ENCODE data around the gene HOXC9. TPM values are rescaled to one million over a fixed set of nuclear protein-coding genes. Genes with fewer than 3 reads are reported as not detected.
A peak's percentile ranks its signal among the peaks of the same experiment; 100 is the strongest.

HOXC9 gene
- polyA plus RNA-seq, 2 of the 4 experiments (the other 2 are of a cell fraction), result 5.2 to 6.6 TPM

DNA sequence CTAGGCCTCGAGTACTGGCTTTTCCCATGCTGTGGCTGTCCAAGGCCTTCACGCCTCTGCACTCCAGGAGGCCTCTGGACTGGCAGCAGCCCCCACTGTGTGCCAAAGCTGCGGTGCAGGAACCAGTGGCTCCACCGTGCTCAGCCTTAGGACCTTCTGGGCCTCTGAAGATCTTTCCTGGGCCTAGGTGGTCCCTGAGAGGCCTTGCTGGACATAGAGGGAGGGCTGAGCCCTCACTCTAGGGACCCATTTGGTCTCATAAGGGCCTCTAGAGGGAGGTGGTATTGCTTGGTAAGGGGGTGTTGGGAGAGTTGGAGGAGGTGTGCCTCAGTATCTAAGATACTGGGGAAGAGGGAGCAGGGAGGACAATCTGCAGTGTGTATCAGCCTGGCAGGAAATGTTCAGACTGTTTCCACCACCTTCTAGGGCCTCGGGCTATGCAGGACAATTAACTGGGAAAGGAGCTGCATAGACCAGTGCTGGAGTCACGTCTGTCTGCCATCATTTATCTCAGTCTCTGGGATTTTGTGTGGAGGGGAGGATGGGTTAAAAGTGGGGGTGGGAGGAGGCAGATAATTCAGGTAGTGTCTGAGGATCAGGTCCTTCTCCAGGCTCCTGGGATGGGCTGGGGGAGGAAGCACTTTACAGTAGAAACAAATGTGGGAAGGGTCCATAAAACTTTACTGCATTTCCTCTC is 35.8 kb downstream of the HOXC9 start:
- TF ChIP-seq TFCP2L1 (CRISPR knock-in tag; IDR thresholded peaks at IDR 0.05) (no peak), SMC3 (IDR thresholded peaks at IDR 0.05) (no peak), CTCF (IDR thresholded peaks at IDR 0.05) (no peak), ZFP36 (IDR thresholded peaks at IDR 0.05; ENCODE audit: borderline replicate concordance, partially characterized antibody) (no peak), CBX8 (IDR thresholded peaks at IDR 0.05) (no peak), MYC (IDR thresholded peaks at IDR 0.05; ENCODE audit: borderline replicate concordance, low read length) (no peak), JUNB (IDR thresholded peaks at IDR 0.05) (no peak), CEBPB (IDR thresholded peaks at IDR 0.05) (no peak), EHMT2 (IDR thresholded peaks at IDR 0.05; ENCODE audit: low read depth) (no peak), HEYL (CRISPR knock-in tag; IDR thresholded peaks at IDR 0.05) (no peak), NFE2L2 (conservative IDR thresholded peaks at IDR 0.05; ENCODE audit: low read length) (no peak)
- TF ChIP-seq, protein P1, sequence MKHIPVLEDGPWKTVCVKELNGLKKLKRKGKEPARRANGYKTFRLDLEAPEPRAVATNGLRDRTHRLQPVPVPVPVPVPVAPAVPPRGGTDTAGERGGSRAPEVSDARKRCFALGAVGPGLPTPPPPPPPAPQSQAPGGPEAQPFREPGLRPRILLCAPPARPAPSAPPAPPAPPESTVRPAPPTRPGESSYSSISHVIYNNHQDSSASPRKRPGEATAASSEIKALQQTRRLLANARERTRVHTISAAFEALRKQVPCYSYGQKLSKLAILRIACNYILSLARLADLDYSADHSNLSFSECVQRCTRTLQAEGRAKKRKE (CRISPR knock-in tag; IDR thresholded peaks at IDR 0.05; ENCODE audit: low read depth), result no peak
- TF ChIP-seq, protein P2, sequence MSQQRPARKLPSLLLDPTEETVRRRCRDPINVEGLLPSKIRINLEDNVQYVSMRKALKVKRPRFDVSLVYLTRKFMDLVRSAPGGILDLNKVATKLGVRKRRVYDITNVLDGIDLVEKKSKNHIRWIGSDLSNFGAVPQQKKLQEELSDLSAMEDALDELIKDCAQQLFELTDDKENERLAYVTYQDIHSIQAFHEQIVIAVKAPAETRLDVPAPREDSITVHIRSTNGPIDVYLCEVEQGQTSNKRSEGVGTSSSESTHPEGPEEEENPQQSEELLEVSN (IDR thresholded peaks at IDR 0.05; ENCODE audit: borderline replicate concordance, low read depth), result no peak
- Histone ChIP-seq H3K4me1 (peaks cover 7% of the 10 kb centered on the region; the same call in 1 of the 3 replicates), H3K4me2 (no peak overlapping the region), H3K4me3 (no peak overlapping the region), H3K27ac (no peak overlapping the region), H3K9me3 (no peaks in the 10 kb centered on the region)
- ATAC-seq (no peak), FAIRE-seq (no peak), DNase-seq (ENCODE audit: low read depth in 1 of 2, low spot score in 1 of 2) (no peak)
- POLR2A ChIA-PET, result interaction anchor here (1.0 to 1.6 kb wide), 2 partner anchors 18 kb away, joined by 3 to 5 read pairs; partner anchors contain the start of gene HOXC4
- CTCF ChIA-PET, result interaction anchor here (0.6 to 27.9 kb wide), 10 partner anchors 9 to 208 kb away, joined by 3 to 476 read pairs (median 4); partner anchors contain the start of gene SMUG1
- 82% methylated on average over 4 of the region's 6 CpGs for WGBS (ENCODE audit: missing lambda C conversion rate)

DNA sequence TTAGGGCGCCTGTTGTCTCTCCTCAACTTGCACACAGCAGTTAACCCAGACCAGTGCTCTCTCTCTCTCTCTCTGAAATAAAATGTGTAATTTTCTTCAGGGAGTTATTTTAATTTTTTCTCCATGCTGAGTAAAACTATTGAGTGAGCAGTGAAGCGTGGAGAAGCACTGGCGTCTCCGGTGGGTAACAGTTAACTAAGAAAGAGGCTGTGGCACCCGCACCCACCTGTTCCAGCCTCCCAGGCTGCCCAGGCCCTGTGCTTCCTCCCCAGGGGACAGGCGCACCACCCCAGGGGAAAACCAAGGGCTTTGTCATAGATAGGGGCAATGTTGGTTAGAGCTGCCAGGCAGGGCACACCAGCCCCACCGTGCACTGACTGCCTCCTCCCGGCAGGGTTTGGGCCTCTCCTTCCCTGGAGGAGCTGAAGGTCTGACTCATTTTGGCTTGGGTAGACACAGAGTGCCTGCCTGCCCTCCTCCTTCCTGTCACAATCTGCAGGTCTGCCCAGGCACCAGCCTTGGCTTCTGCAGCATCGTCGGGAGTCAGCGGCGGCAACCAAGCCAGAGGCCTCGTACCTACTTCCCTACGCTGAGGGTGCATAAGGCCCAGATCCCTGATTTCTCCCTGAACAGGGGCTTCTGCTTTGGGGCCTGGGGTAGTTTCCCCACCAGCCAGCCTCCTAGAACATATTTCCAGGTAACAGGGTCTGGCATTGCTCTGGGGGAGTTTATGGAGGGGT is 36.8 kb downstream of the HOXC9 start:
- DNase-seq (ENCODE audit: low read depth in 1 of 2, low spot score in 1 of 2) (peak; percentile 56 to 57), ATAC-seq (peak; percentile 69 to 73), FAIRE-seq (no peak)
- POLR2A ChIA-PET, result interaction anchor here (0.5 to 1.6 kb wide), 3 partner anchors 19 to 639 kb away, joined by 3 to 7 read pairs (median 5); no protein-coding TSS in a partner anchor
- Histone ChIP-seq H3K9me3 (no peaks in the 10 kb centered on the region), H3K4me2 (no peak overlapping the region), H3K27ac (no peak overlapping the region), H3K4me1 (peaks cover 7% of the 10 kb centered on the region; the same call in 1 of the 3 replicates), H3K4me3 (no peak overlapping the region)
- 76% methylated on average over 14 of the region's 14 CpGs for WGBS (ENCODE audit: missing lambda C conversion rate)
- CTCF ChIA-PET, result interaction anchor here (0.6 to 27.9 kb wide), 11 partner anchors 8 to 178 kb away, joined by 3 to 476 read pairs (median 3); partner anchors contain the start of gene SMUG1
- no peak for TF ChIP-seq NPAS2 (CRISPR knock-in tag; IDR thresholded peaks at IDR 0.05; ENCODE audit: borderline replicate concordance)
- no peak for TF ChIP-seq FOSL2 (IDR thresholded peaks at IDR 0.05)
- 0 out of 2 replicates have a peak, but pooled peaks have one; percentile 13 for TF ChIP-seq FOSL2 (CRISPR knock-in tag; IDR thresholded peaks at IDR 0.05)
- TF ChIP-seq TFCP2L1 (CRISPR knock-in tag; IDR thresholded peaks at IDR 0.05), result no peak
- no peak for TF ChIP-seq HES2 (IDR thresholded peaks at IDR 0.05)
- TF ChIP-seq EP300 (IDR thresholded peaks at IDR 0.05), result no peak
- no peak for TF ChIP-seq EHMT2 (IDR thresholded peaks at IDR 0.05; ENCODE audit: low read depth)
- no peak for TF ChIP-seq POLR2A (IDR thresholded peaks at IDR 0.05; ENCODE audit: low read length)
- no peak for TF ChIP-seq BCL3 (IDR thresholded peaks at IDR 0.05)
- TF ChIP-seq, protein P3, sequence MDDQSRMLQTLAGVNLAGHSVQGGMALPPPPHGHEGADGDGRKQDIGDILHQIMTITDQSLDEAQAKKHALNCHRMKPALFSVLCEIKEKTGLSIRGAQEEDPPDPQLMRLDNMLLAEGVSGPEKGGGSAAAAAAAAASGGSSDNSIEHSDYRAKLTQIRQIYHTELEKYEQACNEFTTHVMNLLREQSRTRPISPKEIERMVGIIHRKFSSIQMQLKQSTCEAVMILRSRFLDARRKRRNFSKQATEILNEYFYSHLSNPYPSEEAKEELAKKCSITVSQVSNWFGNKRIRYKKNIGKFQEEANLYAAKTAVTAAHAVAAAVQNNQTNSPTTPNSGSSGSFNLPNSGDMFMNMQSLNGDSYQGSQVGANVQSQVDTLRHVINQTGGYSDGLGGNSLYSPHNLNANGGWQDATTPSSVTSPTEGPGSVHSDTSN (IDR thresholded peaks at IDR 0.05), result no peak
